CD4-positive, CD25-positive, alpha-beta regulatory T cell (primary cell): ENCODE results near the gene MCCD1. TPM values are rescaled to one million over a fixed set of nuclear protein-coding genes. Genes with fewer than 3 reads are reported as not detected.

ENCODE experiments used
- ATAC-seq, 2 donors: fragments of 150-1000 bp; cut with Tn5 transposase; one replicate each; pipeline ENCODE4 v1.10.0; 2021; ENCODE audit warnings: low read depth in 2 of 2, moderate number of reproducible peaks in 2 of 2, moderate library complexity in 1 of 2
- DNase-seq, 3 donors: peaks; one replicate each; pipeline versions ENCODE4 v3.0.0 to v3.0.0-alpha.2; 2012 to 2022; ENCODE audit warnings: mixed read lengths in 1 of 3
- H3K27ac ChIP-seq: one replicate; pipeline ENCODE4 v1.7.0; 2013; ENCODE audit warnings: mild to moderate bottlenecking, low read length; ENCODE audit not compliant: insufficient read depth, poor library complexity, severe bottlenecking
- H3K27me3 ChIP-seq: one replicate; pipeline ENCODE4 v1.7.0; 2013; ENCODE audit warnings: low read length; ENCODE audit not compliant: control insufficient read depth, insufficient read depth
- H3K36me3 ChIP-seq: one replicate; pipeline ENCODE4 v1.7.0; 2013; ENCODE audit warnings: mild to moderate bottlenecking, low read length, moderate library complexity; ENCODE audit not compliant: control insufficient read depth, insufficient read depth
- H3K4me1 ChIP-seq: 2 replicates; pipeline ENCODE4 v1.7.0; 2013; ENCODE audit warnings: mild to moderate bottlenecking, low read length; ENCODE audit not compliant: insufficient read depth, control insufficient read depth, poor library complexity, severe bottlenecking
- H3K4me3 ChIP-seq: one replicate; pipeline ENCODE4 v1.7.0; 2013; ENCODE audit warnings: low read depth, mild to moderate bottlenecking, low read length, moderate library complexity
- H3K9me3 ChIP-seq, 2 experiments: 1 replicate in 1 of 2; 2 replicates in 1 of 2; pipeline ENCODE4 v1.7.0; 2013; ENCODE audit warnings: low read length in 2 of 2, mild to moderate bottlenecking in 1 of 2, moderate library complexity in 1 of 2; ENCODE audit not compliant: control insufficient read depth in 2 of 2
- H3K27ac Mint-ChIP-seq, 3 donors: one replicate each; pipeline ENCODE4 v1.8.0; 2020 to 2022; ENCODE audit warnings: mild to moderate bottlenecking in 3 of 3, mixed read lengths in 3 of 3, moderate library complexity in 2 of 3
- H3K27me3 Mint-ChIP-seq: one replicate; pipeline ENCODE4 v1.8.0; 2022; ENCODE audit warnings: mild to moderate bottlenecking, mixed read lengths
- H3K36me3 Mint-ChIP-seq: one replicate; pipeline ENCODE4 v1.8.0; 2020; ENCODE audit warnings: mixed read lengths
- H3K4me1 Mint-ChIP-seq, 4 donors: one replicate each; pipeline ENCODE4 v1.8.0; 2020 to 2022; ENCODE audit warnings: mixed read lengths in 4 of 4, mild to moderate bottlenecking in 1 of 4
- H3K4me3 Mint-ChIP-seq, 4 donors: one replicate each; pipeline ENCODE4 v1.8.0; 2020 to 2022; ENCODE audit warnings: mild to moderate bottlenecking in 4 of 4, mixed read lengths in 4 of 4, moderate library complexity in 3 of 4
- H3K9me3 Mint-ChIP-seq, 7 donors: one replicate each; pipeline ENCODE4 v1.8.0; 2020 to 2022; ENCODE audit warnings: mixed read lengths in 7 of 7, mild to moderate bottlenecking in 3 of 7, moderate library complexity in 2 of 7
- polyA plus RNA-seq, 4 donors: library from polyadenylated mRNA; unstranded; fragments of 300-500 nt; fragmentation: Illumina TruSeq; gene quantifications; one replicate each; pipeline ENCODE4 v1.2.3, GENCODE V29; 2021
- total RNA-seq: library from RNA; stranded (reverse); gene quantifications from one replicate; pipeline ENCODE4 v1.2.3, GENCODE V29; 2022

Gene MCCD1
- total and polyA plus RNA-seq, 5 donors from 2014 or later, result not detected

DNA sequence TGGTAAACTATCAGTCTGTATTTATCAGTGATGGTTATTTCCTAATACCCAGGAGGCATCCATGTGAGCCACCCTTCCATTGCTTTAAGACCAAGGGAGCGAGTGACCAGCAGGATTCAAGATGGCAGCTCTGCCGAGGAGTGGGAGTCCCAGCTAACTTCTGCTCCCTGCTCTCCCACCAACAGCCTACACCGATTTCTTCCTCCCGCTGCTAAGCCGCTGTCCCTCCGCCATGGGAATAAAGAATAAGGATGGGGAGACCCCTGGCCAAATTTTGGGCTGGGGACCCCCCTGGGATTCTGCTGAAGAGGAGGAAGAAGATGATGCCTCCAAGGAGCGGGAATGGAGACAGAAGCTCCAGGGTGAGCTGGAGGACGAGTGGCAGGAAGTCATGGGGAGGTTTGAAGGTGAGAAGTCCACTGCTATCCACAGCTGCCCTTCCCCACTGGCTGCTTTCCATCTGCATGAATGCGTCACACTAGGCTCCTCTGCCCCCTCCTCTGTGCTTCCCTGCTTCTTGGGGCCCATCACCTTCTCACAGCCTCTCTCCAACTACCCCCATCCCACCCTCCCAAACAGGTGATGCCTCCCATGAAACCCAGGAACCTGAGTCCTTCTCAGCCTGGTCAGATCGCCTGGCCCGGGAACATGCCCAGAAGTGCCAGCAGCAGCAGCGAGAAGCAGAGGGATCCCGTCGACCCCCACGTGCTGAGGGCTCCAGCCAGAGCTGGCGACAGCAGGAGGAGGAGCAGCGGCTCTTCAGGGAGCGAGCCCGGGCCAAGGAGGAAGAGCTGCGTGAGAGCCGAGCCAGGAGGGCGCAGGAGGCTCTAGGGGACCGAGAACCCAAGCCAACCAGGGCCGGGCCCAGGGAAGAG lies 28.9 kb downstream of the MCCD1 start:
- no peaks in the 10 kb centered on the region for H3K27me3 Mint-ChIP-seq
- peak overlapping the region in 3 of 4 donors; percentile 56 to 88 (median 65) for H3K4me3 Mint-ChIP-seq
- no peaks in the 10 kb centered on the region for H3K9me3 Mint-ChIP-seq
- Histone ChIP-seq H3K4me3 (no peak overlapping the region), H3K27me3 (no peaks in the 10 kb centered on the region), H3K36me3 (no peaks in the 10 kb centered on the region), H3K9me3 (no peaks in the 10 kb centered on the region), H3K27ac (peak overlapping the region; percentile 77), H3K4me1 (peaks cover 58% of the 10 kb centered on the region)
- DNase-seq, result no peak
- peaks cover 15 to 65% (median 42%) of the 10 kb centered on the region in 4 donors for H3K4me1 Mint-ChIP-seq
- no peak for ATAC-seq
- H3K36me3 Mint-ChIP-seq, result peaks cover 14% of the 10 kb centered on the region
- peak overlapping the region in 1 of 3 donors; percentile 32 for H3K27ac Mint-ChIP-seq

DNA sequence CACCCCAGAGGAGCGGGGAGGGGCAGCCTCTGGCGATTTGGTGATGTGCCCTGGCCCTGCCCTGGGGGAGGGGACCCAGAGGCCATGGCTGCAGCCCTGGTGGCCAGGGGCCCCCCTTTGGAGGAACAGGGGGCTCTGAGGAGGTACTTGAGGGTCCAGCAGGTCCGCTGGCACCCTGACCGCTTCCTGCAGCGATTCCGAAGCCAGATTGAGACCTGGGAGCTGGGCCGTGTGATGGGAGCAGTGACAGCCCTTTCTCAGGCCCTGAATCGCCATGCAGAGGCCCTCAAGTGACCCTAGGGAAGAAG lies 29.5 kb downstream of the MCCD1 start:
- Histone ChIP-seq H3K27ac (peak overlapping the region; percentile 77), H3K36me3 (no peaks in the 10 kb centered on the region), H3K4me3 (peak overlapping the region; percentile 71), H3K27me3 (no peaks in the 10 kb centered on the region), H3K4me1 (peaks cover 58% of the 10 kb centered on the region), H3K9me3 (no peaks in the 10 kb centered on the region)
- ATAC-seq, result no peak
- H3K4me3 Mint-ChIP-seq, result peak overlapping the region in 2 of 4 donors; percentile 38 to 88
- H3K9me3 Mint-ChIP-seq, result no peaks in the 10 kb centered on the region
- no peak for DNase-seq
- H3K27ac Mint-ChIP-seq, result peak overlapping the region in 2 of 3 donors; percentile 79 to 96
- no peaks in the 10 kb centered on the region for H3K27me3 Mint-ChIP-seq
- peaks cover 15 to 70% (median 42%) of the 10 kb centered on the region in 4 donors for H3K4me1 Mint-ChIP-seq
- H3K36me3 Mint-ChIP-seq, result peaks cover 19% of the 10 kb centered on the region

DNA sequence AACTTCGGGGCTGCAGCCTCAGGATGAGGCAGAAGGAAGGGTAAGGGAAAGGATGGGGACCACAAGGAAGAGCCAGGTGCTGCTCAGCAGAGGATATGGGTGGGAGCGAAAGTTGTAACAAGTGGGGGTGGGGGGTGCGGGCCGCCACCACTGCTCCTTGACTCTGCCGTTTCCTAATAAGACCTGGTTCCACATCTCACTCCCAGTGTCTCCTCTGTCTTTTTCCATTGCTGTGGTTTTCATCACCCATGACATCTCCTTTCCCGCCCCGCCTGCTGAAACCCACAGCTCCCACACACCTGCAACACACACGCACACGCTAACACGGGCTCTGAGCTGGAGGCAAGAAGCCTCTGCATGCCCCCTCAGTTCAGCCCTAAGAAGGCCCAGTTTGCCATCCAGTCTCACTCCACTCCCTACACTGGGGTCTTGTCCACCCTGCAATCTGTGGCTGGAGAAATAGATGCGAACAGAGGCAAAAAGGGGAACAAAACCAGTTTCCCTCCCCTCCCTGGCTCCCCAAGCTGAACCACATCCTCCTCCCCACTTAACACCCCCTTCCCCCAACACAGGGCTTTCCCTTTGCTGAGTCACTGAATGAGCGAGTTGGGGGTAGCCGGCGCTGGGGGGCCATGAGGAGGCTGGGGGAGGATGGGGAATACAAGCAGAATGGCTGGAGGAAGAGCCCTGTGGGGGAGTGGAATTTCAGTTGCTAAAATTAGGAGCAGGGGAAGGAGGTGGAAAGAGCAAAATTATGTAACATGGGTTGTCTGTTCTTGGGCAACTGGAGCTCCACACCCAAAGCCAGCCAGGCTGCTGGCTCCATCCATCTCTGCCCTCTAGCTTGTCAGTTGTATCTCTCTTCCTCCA lies 30.1 kb downstream of the MCCD1 start:
- Mint-ChIP-seq H3K9me3 (no peaks in the 10 kb centered on the region), H3K36me3 (peaks cover 23% of the 10 kb centered on the region), H3K27ac (peak overlapping the region; percentile 86 to 96 (median 94)), H3K4me3 (peak overlapping the region; percentile 33 to 88 (median 81)), H3K27me3 (no peaks in the 10 kb centered on the region), H3K4me1 (peaks cover 15 to 74% (median 44%) of the 10 kb centered on the region in 4 donors)
- no peaks in the 10 kb centered on the region for H3K9me3 ChIP-seq
- H3K4me1 ChIP-seq, result peaks cover 58% of the 10 kb centered on the region
- peak overlapping the region; percentile 71 for H3K4me3 ChIP-seq
- H3K27ac ChIP-seq, result peak overlapping the region; percentile 77
- H3K36me3 ChIP-seq, result peaks cover 3% of the 10 kb centered on the region
- H3K27me3 ChIP-seq, result no peaks in the 10 kb centered on the region
- ATAC-seq, result peak; percentile 73 to 75
- DNase-seq, result peak; percentile 51 to 79 (median 64)

DNA sequence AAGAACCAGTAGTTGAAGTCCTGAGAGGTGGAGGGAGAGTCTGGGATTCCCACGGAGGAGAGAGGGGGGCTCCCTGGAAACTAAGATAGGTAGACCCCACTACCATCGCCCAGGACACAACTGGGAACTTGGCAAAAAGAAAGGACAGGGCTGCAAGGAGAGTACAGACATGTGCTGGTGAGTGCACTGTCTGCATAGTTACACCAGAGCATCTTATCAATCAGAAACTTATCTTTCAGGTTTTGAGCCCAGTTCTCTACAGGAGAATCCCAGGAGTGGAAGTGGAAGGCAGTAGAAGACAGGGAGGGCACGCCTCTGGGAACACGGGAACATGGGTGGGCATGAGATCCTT lies 30.8 kb downstream of the MCCD1 start:
- no peaks in the 10 kb centered on the region for H3K9me3 Mint-ChIP-seq
- Histone ChIP-seq H3K36me3 (peaks cover 3% of the 10 kb centered on the region), H3K27ac (peak overlapping the region; percentile 77), H3K27me3 (no peaks in the 10 kb centered on the region), H3K4me1 (peaks cover 58% of the 10 kb centered on the region), H3K4me3 (peak overlapping the region; percentile 71), H3K9me3 (no peaks in the 10 kb centered on the region)
- H3K27me3 Mint-ChIP-seq, result no peaks in the 10 kb centered on the region
- ATAC-seq (peak; percentile 10 to 31), DNase-seq (no peak)
- peak overlapping the region; percentile 33 to 88 (median 81) for H3K4me3 Mint-ChIP-seq
- peak overlapping the region; percentile 86 to 96 (median 94) for H3K27ac Mint-ChIP-seq
- peaks cover 15 to 76% (median 45%) of the 10 kb centered on the region in 4 donors for H3K4me1 Mint-ChIP-seq
- H3K36me3 Mint-ChIP-seq, result peaks cover 25% of the 10 kb centered on the region

DNA sequence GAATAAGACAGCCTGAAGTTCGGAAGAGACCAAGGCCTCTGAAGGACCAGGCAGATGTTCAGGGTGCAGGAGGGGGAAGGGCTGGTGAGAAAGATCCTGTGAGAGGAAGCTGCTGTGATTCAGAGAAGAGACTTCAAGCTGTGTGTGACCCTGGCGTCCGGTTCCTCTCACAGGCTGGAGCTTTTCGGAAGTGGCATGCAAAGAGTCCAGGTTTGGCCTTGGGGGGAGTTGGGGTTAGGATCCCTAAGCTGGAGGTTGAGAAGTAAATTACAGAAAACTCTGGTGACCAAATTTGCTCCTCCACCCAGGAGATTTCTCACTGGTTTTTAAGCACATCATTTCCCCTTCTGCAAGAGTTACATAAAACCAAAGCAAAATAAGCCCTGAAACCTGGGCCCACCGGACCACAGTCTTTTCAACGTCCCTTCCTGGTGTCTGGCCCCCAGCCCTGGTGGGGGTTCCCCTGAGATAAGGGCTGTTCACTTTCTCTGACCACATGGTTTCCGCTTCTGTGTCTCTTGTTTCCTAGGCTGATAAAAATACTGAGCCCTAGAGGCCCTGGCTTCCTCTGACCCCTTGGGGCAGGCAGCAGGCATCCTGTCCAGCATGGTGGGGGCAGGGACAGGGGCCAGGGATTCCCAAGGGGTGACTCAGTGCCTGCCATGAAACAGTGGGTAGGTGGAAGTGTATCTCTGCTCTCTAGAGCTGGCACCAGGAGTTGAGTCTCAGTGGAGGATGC lies 31.4 kb downstream of the MCCD1 start:
- H3K36me3 Mint-ChIP-seq, result peaks cover 26% of the 10 kb centered on the region
- DNase-seq, result peak; percentile 32 to 86 (median 44)
- peaks cover 15 to 77% (median 47%) of the 10 kb centered on the region in 4 donors for H3K4me1 Mint-ChIP-seq
- H3K27me3 Mint-ChIP-seq, result no peaks in the 10 kb centered on the region
- peak overlapping the region; percentile 77 for H3K27ac ChIP-seq
- peak overlapping the region; percentile 71 for H3K4me3 ChIP-seq
- peaks cover 6% of the 10 kb centered on the region for H3K36me3 ChIP-seq
- H3K4me1 ChIP-seq, result peaks cover 58% of the 10 kb centered on the region
- H3K27ac Mint-ChIP-seq, result peak overlapping the region; percentile 86 to 96 (median 94)
- H3K9me3 Mint-ChIP-seq, result no peaks in the 10 kb centered on the region
- peak; percentile 73 to 77 for ATAC-seq
- no peaks in the 10 kb centered on the region for H3K27me3 ChIP-seq
- no peaks in the 10 kb centered on the region for H3K9me3 ChIP-seq
- peak overlapping the region; percentile 44 to 88 (median 81) for H3K4me3 Mint-ChIP-seq

DNA sequence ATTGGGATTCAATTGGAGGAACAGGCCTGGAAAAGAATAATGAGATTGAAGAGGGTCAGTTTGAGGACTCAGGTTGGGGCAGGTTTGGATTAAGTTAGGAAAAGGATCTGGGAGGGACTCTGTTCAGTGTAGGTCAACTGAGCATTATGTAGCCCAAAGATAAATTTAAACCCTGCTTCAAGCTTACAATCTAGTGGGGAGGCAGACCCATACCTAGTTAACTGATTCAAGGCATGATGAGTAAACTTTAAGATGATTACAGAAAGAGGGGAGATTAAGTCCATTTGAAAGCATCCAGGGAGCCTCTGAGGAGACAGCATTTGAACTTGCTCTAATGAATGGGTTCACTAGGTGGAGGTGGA lies 31.9 kb downstream of the MCCD1 start:
- Mint-ChIP-seq H3K27ac (peak overlapping the region; percentile 86 to 96 (median 94)), H3K4me1 (peaks cover 15 to 83% (median 53%) of the 10 kb centered on the region in 4 donors), H3K4me3 (peak overlapping the region; percentile 44 to 88 (median 81)), H3K9me3 (no peaks in the 10 kb centered on the region), H3K36me3 (peaks cover 32% of the 10 kb centered on the region), H3K27me3 (peaks cover 4% of the 10 kb centered on the region)
- peaks cover 8% of the 10 kb centered on the region for H3K36me3 ChIP-seq
- peak overlapping the region; percentile 71 for H3K4me3 ChIP-seq
- H3K27me3 ChIP-seq, result no peaks in the 10 kb centered on the region
- H3K4me1 ChIP-seq, result peaks cover 58% of the 10 kb centered on the region
- DNase-seq, result no peak
- peak overlapping the region; percentile 77 for H3K27ac ChIP-seq
- H3K9me3 ChIP-seq, result no peaks in the 10 kb centered on the region
- no peak for ATAC-seq
